Stimulated activated CD4-positive, alpha-beta T cell treated with anti-CD3 and anti-CD28 coated beads, Interleukin-2, amount 100 ng/mL, for 24 hours (primary cell): Measurements from ENCODE around the gene CELSR1.
"Not testable (repeated sequence)": the region's sequence is repeated elsewhere in the genome, so short reads cannot be mapped to it uniquely, and the experiment has no call there.

Experiments
- DNase-seq, 2 donors: peaks; one replicate each; pipeline ENCODE4 v3.0.0-alpha.2; 2020

CELSR1 gene

DNA sequence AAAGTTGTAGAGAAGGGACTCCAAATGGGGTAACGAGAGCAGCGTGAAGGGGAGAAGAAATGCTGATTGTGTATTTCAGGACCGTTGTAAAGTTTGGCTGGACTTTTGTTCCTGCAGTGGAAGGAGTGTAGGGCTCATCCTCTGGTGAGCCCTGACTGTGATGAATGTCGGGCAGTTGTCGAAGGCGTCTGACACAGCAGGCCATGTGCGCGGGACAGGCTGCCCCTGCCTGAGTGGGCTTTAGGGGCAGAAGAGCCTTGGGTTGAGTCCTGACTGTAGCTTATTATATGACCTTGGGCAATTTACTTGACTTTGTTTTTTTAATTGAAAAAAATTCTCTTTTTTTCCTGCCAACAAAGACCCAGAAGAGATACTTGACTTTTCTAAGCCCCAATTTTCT, 198.8 kb downstream of the CELSR1 start:
- DNase-seq = no peak

GRCh38 chr22:46337870-46338269, 199.6 kb downstream of the CELSR1 start:
- DNase-seq = no peak

- peak; percentile 26 for DNase-seq
These were observed 201.0 kb downstream of the CELSR1 start for GRCh38 chr22:46336119-46337078.

DNA sequence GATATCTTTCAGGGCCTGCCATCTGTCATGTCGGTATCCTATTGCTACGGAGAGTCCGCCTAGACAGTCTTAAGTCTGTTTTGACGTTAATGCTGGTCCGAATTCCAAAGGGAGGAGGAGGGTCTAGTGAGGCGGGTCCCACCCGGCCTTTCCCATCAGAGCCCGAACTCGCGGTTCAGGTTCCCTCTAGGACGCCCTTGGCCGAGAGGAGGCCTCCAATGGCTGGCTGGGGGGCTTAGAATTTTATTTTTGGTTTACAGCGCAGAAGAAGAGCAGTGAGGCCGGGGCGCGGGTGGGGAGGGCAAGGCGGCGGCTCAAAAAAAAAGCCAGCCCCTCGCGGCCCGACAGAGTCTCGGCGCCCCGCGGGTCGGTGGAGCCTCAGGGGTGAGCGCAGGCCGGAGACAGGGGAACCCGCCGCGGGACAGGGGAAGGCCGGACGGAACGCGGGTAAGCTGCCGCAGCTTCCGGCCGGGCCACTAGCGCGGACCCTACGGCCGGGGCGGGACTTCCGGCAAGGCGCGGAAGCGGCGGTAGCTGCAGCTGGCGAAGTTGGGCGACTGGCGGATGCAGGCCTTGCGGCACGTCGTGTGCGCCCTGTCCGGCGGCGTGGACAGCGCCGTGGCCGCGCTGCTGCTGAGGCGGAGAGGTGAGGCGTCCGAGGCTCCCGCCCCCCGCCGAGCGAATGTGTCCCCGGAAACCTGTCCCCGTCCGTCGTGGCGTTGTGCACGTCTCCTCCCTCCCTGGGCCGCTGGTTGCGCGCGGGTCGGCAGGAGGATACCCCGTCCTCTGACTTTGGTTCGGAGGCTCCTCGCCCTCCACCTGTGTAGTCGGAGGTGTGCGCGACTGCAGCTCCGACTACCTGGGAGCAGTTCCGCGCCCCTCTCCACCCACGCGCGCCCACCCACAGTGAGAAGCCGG, 202.0 kb downstream of the CELSR1 start, which contains the start of gene TRMU:
Gene TRMU (plus strand): TSS at position 514 of the 918 bp plus-strand sequence. CDS start 51 bp downstream, at position 565.
- DNase-seq = peak; percentile 77 to 84

DNA sequence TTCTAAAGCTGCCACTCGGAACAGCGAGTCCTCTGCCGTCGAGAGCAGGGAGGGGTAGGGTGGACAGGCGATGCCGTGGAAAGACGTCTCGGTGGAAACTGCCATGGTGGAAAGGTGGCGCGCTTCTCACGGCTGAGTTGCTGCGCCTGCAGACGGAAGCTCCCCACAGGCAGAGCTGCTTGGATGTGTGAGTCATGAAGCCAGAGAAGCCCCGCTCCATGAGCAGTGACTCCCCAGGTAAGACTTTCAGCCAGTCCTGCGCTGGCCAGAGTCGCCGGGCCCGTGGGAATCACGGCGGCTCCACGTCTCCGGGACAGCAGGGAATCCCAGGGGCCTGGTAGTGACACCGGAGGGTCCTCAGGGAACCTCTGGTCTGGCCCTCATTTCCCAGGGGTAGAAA, 205.9 kb downstream of the CELSR1 start:
- no peak for DNase-seq

DNA sequence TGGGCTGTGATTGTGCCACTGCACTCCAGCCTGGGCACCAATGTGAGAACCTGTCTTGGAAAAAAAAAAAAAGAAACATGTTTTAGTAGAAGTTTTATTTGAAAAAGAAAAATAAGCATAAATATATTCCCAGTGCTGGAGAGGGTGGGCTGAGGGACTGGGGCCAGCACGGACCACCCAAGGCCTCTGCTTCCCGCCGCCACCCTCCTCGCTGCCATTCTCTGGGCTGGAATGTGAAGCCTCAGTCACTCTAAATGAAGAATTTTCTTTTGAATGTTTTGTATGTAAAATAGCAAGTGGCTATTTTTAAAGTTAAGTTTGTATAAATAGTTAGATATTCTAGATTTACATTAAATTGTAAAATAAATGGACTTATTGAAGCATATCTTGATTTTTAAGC, 207.0 kb downstream of the CELSR1 start:
- no peak for DNase-seq

DNA sequence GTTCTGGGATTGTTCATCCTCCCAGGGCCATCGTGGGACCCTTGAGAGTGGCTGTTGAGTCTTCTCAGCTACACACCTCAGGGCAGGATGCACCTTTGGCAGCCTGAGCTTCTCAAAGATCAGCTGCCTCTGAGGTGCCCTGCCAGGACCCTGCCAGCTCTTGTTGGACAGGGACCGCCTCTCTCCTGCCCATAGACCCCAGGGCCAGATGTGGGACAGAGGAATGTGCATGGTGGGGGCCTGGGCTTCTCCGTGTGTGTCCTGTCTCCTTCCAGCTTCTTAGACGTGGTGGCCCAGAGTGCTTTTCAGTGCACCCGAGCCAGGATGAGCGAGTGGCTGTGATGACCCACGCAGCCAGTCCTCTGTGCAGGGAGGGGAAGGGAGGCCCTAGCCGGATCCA, 207.8 kb downstream of the CELSR1 start:
- no peak for DNase-seq

GRCh38 chr22:46328797-46329196, 208.6 kb downstream of the CELSR1 start:
- no peak for DNase-seq

DNA sequence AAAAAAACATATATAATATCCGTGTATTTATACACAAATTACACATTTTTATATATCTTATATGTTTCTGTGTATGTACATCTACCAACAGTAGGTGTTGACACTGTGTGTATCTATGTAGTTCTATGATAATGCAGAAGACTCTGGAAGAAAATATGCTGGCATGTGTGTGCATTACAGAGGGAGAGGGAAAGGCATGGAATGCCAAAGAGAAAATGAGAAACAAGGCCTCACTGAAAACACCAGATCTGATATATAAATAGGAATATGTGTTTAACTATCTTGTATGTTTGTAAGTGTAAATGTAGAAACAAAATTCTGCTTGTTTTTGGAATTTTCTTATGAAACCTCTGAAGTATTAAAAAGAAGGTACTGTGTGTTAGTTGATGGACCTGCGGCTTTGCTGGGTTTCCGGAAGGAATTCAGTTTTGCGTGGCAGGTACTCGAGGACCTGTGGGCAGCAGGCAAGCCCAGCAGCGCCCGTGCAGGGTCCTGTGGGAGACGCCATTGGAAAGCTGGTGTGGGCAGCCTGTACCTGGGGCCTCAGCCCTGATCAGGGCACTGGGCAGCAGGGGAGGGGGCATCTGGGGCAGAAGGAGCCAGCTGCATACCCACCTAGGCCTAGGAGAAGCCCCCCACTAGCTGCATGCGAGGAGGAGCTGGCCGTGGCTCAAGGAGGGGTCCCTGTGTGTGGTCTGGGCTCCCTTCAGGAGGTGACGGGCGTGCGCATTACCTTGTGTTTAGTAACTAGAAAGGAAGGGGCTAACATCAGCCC, 209.5 kb downstream of the CELSR1 start:
- DNase-seq = no peak

- DNase-seq = no peak
These were observed 211.2 kb downstream of the CELSR1 start for GRCh38 chr22:46326066-46326680.

- no peak for DNase-seq
These were observed 214.3 kb downstream of the CELSR1 start for GRCh38 chr22:46323162-46323561.

DNA sequence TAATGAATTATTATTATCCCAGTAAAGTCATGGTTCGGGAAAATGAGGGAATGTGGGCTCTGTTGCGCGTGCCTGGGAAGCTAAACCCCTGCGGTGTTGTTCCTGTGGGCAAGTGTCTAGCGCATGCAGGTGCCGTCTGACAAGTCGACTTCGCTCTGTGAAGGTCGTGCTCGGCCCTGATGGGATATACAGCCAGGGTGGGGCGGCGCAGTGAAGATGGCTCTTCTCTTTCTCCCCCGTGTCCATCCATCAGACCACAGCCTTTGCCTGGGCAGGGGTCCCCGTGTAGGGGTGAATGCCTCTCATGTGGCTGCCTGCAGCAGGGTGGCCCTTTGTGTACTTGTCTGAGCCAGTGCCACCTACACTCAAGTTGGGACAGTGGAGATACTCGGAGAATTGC, 214.7 kb downstream of the CELSR1 start:
- no peak for DNase-seq

- no peak for DNase-seq
These were observed 216.6 kb downstream of the CELSR1 start for GRCh38 chr22:46320716-46321386.

GRCh38 chr22:46320166-46320710, 217.2 kb downstream of the CELSR1 start:
- no peak for DNase-seq

GRCh38 chr22:46319319-46319718, 218.1 kb downstream of the CELSR1 start:
- no peak for DNase-seq

DNA sequence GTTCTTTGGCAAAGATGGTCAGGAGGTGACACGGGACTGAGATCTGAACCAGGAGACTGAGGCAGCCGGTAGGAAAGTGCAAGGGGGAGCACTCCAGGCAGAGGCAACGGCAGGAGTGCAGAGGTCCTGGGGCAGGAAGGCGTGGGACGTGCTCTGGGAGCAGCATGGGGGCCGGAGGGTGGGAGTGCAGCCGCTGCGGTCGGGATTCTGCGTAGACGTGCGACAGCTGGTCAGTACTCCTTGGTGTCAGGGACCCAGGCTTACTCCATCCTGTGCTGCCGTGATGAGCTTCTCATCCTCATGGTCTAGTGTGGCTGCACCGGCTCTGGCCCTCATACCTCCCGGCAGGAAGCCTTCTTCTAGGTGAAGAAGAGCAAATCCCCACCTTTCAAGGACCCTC, 218.8 kb downstream of the CELSR1 start:
- no peak for DNase-seq

GRCh38 chr22:46317646-46318045, 219.8 kb downstream of the CELSR1 start:
- no peak for DNase-seq

DNA sequence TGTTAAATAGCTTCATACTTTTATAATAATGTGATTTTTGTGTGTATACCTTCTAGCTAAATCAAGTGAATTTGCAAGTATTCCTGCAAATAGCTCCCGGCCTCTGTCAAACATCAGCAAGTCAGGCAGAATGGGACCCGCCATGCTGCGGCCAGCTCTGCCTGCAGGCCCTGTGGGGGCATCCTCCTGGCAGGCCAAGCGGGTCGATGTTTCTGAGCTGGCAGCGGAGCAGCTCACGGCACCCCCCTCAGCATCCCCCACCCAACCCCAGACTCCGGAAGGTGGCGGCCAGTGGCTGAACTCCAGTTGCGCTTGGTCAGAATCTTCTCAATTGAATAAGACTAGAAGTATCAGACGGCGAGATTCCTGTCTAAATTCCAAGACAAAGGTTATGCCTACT, 221.4 kb downstream of the CELSR1 start:
- no peak for DNase-seq

DNA sequence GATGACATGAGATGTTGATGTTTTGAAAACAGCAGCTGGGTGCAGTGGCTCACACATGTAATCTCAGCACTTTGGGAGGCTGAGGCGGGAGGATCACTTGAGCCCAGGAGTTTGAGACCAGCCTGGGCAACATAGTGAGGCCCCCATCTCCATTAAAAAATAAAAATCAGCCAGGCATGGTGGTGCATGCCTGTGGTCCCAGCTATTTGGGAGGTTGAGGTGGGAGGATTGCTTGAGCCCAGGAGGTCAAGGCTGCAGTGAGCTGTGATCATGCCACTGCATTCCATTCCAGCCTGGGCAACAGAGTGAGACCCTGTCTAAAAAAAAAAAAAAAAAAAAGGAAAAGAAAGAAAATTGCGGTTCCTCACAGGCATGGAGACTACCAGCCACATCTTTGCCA, 224.6 kb downstream of the CELSR1 start:
- DNase-seq = not testable (repeated sequence)

DNA sequence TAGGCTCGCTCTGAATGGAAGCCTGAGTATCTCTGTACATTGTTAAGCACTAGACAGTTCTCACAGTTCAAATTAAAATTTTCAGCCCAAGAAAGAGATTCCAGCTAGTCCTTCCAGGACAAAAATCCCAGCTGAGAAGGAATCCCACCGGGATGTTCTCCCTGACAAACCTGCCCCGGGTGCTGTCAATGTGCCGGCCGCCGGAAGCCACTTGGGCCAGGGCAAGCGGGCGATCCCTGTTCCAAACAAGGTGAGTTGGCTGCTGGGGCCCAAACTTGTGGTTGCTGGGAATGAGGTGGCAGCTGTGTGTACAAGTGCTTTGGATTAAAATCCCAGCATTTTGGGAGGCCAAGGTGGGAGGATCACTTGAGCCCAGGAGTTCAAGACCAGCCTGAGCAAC, 225.4 kb downstream of the CELSR1 start:
- DNase-seq = no peak
